GM19099 (cell line): ENCODE data around the gene EWSR1.

Source experiments
- POLR2A ChIP-seq: IDR thresholded peaks from 3 replicates; pipeline ENCODE4 v1.6.1; 2011; ENCODE audit warnings: low read depth; ENCODE audit not compliant: insufficient read length; ENCODE audit errors: extremely low read depth

The EWSR1 gene

DNA sequence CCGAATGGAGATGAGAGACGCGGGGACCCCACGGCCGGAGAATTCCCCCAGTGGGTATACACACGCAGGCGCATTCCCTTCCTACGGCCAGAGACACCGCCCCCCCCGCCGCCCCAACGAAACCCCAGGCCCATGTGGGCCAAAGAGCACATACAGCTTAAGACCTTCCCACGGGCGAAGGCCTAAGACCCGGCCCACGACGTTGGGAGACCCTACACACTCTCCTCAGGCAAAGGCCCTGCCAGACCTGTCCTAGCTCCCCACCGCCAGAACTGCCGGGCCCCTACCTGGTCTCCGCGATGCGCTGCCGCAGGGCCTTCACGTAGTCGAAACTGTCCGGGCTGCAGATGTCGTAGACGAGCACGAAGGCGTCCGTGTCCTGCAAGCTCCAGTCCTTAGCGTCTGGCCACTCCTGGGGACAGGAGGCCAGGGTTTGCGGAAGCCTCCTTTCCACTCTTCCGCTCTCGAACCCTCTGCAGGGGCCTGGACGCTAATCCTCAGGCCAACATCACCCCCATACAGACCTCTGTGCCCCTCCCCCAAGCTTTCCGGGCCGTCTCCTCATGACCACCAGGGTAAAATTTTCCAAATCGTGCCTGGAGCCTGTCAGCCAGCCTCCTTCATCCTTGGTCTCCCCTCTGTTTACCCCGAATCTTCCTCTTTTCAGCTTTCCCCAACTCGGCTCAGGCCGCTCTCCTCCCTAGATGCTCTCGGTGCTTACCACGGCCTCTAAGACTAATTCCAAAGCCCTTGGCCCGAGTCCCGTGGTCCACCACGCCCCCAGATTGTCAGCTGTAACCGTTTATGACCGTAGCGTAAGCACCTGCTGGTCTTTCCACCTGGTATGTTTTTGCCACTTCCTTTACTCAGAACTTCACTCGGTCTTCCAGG, 45.8 kb downstream of the EWSR1 start:
- no peak for TF ChIP-seq POLR2A

DNA sequence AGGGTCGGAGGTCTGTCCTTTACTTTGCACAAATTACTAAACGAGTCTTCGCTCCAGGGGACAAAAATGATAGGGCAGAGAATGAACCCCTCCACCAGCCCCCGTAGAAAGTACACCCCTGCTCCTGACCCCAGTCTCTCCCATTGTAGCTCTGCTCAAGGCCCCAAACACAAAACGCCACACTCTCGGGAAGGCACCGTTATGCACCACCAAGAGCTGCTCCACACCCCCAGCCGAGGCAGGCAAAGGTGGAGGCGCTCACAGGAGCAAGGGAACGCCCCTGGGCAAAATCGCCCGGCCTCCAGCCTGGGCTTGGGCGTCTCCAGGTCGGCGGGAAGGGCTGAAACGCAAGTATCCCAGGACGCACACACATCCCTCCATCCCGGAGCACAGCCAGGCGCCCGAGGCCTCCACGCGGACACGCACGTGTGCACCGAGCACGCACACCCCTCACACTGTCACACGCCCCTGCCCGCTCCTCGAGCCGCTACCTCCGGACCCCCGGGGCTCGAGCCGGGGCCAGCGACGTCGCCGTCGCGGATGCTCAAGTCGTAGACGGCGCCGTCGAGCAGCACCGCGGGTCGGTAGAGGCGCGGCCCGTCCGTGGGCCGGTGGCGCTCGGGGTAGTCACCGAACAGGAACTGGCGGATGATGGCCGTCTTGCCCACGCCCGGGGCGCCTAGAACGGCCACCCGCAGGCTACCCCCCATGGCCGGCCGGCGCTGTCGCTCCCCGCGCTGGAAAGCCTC, 46.6 kb downstream of the EWSR1 start:
- TF ChIP-seq POLR2A = no peak

DNA sequence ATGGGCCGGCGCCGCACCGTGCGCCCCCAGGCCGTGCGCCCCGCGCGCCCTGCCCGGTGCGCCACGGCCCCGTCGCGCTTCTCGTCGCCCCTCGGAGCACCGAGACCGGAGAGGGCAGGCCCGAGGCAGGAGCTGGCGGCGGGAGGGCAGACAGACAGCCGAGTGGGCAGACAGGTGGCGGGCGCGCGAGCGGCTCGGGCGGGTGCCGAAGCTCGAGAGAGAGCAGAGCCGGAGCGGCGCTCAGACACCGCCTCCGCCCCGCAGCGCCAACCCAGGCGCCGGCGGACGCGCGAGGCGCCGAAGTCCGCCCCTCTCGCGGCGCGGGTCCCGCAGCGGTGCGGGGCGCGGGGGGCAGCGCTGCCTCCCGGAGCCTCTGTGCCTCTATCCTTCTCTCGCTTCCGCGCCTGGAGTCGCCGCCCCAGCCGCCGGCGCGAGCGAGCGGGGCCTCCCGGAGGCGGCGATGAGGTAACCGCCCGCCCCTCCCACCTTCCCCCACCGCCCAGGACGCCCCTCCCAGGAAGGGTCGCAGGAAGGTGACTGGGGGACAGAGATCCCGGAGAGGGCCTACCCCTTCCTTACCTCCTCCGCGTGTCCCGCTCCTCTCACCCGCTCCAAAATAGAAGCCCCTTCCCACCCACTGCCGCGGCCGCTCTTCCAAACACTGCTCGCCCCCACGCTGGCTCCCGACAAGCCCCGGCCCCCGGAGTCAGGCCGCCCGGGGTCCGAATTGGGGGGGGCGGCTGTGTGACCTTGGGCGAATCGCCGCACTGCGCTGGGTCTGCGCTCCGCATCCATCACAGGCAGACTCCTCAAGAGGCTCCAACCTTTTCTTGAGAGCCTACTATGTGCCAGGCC, 47.4 kb downstream of the EWSR1 start, which contains the start of gene RASL10A:
TSS of gene RASL10A (minus strand) at position 412 of the 855 bp plus-strand sequence. CDS start 451 bp downstream, outside the sequence.
- TF ChIP-seq POLR2A = no peak

DNA sequence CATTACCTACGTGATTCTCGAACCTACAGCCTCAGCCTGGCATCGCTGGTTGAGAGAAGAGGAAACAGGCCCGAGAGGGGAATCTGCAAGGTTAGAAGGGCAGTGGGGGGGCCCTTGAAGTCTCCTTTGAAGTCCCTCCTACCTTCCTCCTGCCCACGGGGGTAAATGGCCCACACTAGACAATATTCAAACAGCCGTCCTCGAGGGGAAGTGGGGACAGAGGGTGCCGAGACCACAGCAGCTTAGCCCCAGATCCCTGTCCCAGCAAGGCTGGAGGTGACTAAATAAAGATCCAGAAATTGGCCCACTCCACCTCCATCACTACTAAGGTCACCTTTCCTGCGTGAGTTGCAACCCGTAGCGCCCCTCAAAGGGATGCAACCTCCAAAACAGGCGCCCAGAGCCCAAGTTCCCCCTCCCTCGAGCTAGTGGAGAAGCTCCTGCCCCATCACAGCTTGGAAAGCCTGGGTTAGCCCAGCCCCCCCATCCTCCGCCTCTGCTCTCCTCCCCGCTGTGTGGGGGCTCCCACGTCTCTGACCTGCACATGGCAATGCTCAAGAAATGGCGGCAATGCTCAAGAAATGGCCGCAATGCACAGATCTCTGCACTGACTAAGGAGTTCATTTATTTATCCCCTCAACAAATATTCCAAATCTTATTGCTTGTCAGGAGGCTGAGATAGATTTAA, 48.2 kb downstream of the EWSR1 start:
- TF ChIP-seq POLR2A = no peak

DNA sequence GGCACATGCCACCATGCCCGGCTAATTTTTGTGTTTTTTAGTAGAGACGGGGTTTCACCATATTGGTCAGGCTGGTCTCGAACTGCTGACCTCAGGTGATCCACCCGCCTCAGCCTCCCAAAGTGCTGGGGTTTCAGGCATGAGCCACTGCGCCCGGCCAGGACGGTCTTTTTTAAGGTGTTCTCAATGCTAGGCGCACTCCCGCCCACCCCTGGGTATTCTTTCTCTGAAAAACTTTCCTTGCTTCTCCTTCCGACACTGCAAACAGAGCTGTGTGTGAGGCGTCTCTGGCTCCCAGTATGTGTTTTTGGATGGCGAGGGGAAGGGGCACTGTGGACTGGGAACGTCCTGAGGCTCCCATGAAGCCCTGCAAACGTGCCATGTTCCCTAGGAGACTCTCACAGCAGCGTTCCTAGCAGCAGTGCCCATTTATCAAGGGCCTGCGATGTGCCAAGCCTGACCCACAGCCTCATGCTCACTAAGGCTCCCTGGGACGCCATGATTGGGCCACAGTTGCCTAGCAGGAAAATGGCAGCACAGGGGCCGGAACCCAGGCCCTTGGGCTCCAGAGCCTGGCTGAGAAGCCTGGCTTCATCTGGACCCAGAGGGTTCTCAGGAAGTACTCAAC, 49.9 kb downstream of the EWSR1 start:
- no peak for TF ChIP-seq POLR2A

DNA sequence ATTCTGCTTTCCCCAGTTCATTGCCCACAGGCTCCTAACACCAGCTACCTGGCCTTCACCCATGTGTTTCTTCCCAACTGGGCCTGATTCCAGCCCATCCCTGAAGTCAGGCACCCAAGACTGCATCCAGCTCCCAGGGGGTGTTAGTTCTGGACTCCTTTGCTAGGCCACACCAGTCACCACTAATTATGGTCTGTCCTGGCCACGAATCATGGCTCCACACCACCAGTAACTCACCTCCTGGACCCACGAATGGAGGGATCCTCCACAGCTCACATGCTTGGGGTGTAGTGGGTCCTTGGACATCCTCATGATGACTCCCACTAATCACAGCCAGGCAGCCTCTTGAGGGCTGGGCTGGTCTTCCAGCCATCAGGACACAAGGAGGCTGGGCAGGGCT, 51.0 kb downstream of the EWSR1 start:
- TF ChIP-seq POLR2A = no peak

DNA sequence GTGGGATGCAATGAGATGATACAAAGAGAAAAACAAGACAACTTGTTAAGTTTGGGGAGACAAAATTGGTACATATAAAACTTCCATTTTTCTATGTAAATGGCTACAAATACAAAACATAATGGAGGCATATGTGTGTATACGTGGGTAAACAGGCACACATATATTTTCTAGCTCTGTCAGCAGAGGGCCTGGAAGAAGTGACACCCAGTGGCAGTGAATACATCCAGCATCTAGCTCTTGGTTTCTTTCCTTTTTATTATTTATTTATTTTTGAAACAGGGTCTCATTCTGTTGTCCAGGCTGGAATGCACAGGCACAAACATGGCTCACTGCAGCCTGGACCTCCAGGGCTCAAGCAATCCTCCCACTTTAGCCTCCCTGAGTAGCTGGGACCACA, 52.5 kb downstream of the EWSR1 start:
- no peak for TF ChIP-seq POLR2A

DNA sequence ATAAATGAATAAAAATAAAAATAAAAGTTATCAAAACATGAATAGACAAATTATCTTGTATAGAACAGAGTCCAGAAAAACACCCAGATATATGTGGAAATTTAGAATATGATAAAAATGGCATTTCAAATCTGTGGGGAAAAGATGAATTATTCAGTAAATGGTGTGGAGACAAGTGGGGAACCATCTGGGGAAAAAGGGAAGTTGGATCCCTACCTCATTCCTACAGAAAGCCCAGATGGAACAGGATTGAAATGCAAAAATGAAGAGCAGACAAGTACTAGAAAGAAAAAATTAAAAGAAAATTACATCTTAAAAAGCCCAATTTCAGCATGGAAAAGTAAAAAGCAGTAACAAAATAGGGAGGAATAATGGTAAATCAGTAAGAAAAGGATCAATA, 55.6 kb downstream of the EWSR1 start:
- no peak for TF ChIP-seq POLR2A

DNA sequence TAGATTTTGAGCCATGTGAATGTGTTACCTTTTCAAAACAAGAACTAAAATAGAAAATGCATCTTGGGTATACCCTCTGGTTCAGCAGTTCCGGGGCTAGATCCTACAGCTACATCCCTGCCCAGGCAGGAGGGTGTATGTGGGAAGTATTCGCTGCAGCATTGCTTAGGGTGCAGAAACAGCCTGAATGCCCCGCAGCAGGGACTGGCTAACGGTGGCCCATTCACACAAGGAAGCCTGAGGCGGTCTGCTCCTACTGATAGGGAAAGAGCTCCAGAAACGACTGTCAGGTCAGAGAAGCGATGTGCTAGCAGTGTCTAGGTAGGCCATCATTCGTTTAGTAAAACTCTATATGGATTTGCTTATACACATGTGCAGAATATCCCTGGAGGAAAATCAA, 57.3 kb downstream of the EWSR1 start:
- TF ChIP-seq POLR2A = no peak

DNA sequence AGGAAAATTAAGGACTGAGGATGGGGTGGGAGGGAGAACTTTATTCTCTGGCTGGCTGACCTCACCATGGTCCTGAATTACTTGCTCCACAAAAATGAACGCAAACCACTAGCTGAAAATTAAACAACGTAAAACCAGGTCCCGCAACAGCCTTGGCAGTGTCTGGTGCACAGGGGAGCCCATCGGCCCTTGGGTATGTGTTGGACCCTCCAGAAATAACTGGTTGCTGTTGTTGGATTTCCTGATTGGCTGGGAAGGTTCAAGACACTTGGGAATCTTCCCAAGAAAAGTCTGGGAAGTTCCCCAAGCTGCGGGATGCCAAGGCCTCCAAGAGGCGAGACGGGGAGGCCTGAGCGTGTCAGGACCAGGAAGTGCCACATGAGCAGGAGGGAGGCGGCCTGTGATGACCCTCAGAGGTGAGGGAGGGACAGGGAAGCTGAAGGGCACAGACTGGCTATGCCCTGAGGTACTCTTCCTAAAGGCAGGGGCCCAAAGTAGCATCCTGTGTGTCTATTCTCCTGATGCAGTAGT, 57.8 kb downstream of the EWSR1 start:
- no peak for TF ChIP-seq POLR2A

DNA sequence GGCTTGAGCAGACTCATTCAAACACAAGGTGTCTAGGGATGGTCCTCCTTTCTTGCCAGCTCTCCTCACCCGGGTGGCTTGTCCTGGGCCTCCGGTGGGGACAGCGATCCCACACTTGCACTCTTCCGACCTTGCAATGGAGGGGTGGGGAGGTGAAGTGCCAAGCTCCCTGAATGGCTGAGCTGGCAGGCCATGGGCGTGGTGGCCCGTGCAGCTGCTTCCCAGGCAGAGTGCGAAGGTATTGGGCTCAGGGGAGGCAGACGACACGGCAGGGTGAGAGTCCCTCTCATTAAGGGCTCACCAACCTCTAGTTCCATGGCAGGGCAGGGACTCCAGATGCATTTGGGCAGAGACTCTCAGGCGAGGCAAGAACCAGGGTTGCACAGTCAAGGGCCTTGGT, 58.4 kb downstream of the EWSR1 start:
- no peak for TF ChIP-seq POLR2A

DNA sequence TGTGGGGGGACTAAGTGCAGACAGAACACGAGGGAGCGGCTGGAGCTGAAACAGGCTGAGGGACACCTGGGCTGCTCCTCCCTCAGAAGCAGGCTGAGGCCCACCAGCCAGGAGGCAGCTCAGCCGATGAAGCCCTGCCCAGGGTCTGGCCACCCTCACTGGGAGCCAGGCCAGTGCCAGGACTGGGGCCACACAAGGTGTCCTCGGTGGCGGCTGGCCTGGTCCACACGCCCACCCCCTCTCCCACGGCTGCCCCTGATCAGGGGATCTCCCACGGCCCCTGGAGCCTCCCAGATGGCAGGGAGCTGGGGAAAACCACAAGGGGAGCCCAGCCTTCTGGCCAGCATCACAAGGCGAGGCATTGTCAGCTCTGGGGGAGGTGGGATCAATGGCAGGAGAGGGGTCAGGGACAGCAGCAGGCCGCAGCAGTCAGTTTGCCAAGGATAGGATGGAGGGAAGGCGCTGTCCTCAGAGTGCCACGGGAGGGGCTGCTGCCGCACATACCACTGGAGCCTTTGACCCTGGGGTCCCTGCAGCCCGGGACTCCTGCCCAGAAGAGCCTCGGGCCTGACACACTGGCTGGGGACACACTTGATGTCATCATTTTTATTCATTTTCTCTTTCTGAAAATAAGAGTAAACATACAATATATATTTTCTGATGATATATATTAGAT, 59.2 kb downstream of the EWSR1 start:
- no peak for TF ChIP-seq POLR2A

DNA sequence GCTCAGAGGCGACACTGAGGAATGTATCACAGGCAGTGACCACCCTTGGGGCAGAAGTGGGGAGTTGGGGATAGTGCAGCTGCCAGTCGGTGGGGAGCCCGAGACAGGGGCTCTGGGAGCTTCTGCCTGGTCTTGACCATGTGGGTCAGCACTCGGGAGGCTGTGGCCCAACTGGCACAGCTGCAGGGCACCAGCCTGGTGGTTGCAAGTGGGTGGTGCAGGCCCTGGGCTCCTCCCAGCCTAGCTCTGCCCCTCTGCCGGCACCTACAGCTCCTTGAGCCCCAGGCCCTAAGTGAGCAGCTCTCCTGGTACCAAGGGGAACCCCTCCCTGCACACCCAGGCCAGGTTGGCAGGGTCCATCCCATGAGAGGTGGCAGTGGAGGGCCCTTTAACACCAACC, 60.0 kb downstream of the EWSR1 start:
- no peak for TF ChIP-seq POLR2A
